Measurements from ENCODE around the gene LINGO1. TPM values are rescaled to one million over a fixed set of nuclear protein-coding genes. Genes with fewer than 3 reads are reported as not detected.

Gene LINGO1
- total and polyA plus RNA-seq, 2 donors (not counting 3 experiments of a cell fraction or from before 2014, with no cell fraction given) = 0.15 to 0.33 TPM

GRCh38 chr15:77681362-77681761, 48.6 kb upstream of the LINGO1 start:
- Histone ChIP-seq H3K9me3 (replicated peaks; ENCODE audit: control insufficient read depth, insufficient read depth, low read length) (no peaks in the 10 kb centered on the region), H3K79me2 (ENCODE audit: control insufficient read depth, insufficient read depth, low read length) (no peaks in the 10 kb centered on the region), H3K9me1 (replicated peaks; ENCODE audit: control insufficient read depth, extremely low read depth, insufficient read depth, low read length) (no peaks in the 10 kb centered on the region), H3K4me1 (ENCODE audit: control insufficient read depth, extremely low read depth, insufficient read depth, low read length) (no peaks in the 10 kb centered on the region), H3K4me3 (replicated peaks in 1 of 3; ENCODE audit: insufficient read depth in 1 of 3, low read depth in 1 of 3, low read length in 3 of 3) (no peak overlapping the region), H3K9ac (replicated peaks; ENCODE audit: extremely low read depth, insufficient read depth, low read length) (no peak overlapping the region), H3K27me3 (ENCODE audit: control insufficient read depth in 2 of 2, insufficient read depth in 2 of 2, low read length in 2 of 2) (peaks cover 2 to 3% of the 10 kb centered on the region in 2 experiments), H2AFZ (ENCODE audit: low read depth, low read length) (no peak overlapping the region), H3K4me2 (ENCODE audit: insufficient read depth, low read length) (no peak overlapping the region), H4K20me1 (replicated peaks; ENCODE audit: control insufficient read depth, extremely low read depth, insufficient read depth, low read length) (no peaks in the 10 kb centered on the region), H3K36me3 (ENCODE audit: control insufficient read depth in 2 of 2, extremely low read depth in 1 of 2, insufficient read depth in 2 of 2, low read length in 2 of 2) (no peaks in the 10 kb centered on the region), H3K27ac (ENCODE audit: insufficient read depth, low read depth, low read length) (no peak overlapping the region)
- dilution Hi-C loops (cut with MboI; ENCODE audit: extremely low pct_ligation_motif_present, low sequenced_read_pairs) = no loop called here
- ChIA-PET CTCF (no interaction called here), POLR2A (no interaction called here)
- intact Hi-C loops (cut with micrococcal nuclease) = no loop called here
- no peak for TF ChIP-seq FOS (IDR thresholded peaks at IDR 0.05; ENCODE audit: borderline replicate concordance, insufficient read depth, low read length)
- TF ChIP-seq JUN (IDR thresholded peaks at IDR 0.05; ENCODE audit: borderline replicate concordance, insufficient read depth, insufficient read length, low read depth) = no peak
- TF ChIP-seq POLR2A (IDR thresholded peaks at IDR 0.05; ENCODE audit: low read depth, low read length) = no peak
- no peak for TF ChIP-seq EZH2 (IDR thresholded peaks at IDR 0.05; ENCODE audit: borderline replicate concordance, low read depth, low read length, severe bottlenecking)
- no peak for TF ChIP-seq POLR2AphosphoS5 (IDR thresholded peaks at IDR 0.05; ENCODE audit: insufficient read depth, low read depth, low read length)
- no peak for TF ChIP-seq CTCF (IDR thresholded peaks at IDR 0.05; ENCODE audit: extremely low read depth in 1 of 2, insufficient read depth in 1 of 2, low read depth in 1 of 2, low read length in 2 of 2)
- TF ChIP-seq GATA2 (IDR thresholded peaks at IDR 0.05; ENCODE audit: insufficient read depth, insufficient read length, low read depth, low read length) = no peak
- TF ChIP-seq MYC (IDR thresholded peaks at IDR 0.05; ENCODE audit: low read depth, low read length) = no peak
- no peak for TF ChIP-seq MAX (IDR thresholded peaks at IDR 0.05; ENCODE audit: insufficient read depth, insufficient read length)
- FAIRE-seq = no peak
- no TSS peak for BruUV-seq (replicated peaks)
- DNase-seq (ENCODE audit: low read depth, low spot score) = no peak

All from endothelial cell of umbilical vein (primary cell).